Neural progenitor cell (in vitro differentiated cells): ENCODE data around the gene RPTOR.

ENCODE experiments used
- CTCF ChIP-seq: fragments of 200-600 bp; sonication (generic); IDR thresholded peaks from 2 replicates; pipeline ENCODE4 v1.5.1; 2017; ENCODE audit warnings: antibody characterized with exemption, mild to moderate bottlenecking
- EZH2 ChIP-seq: fragments of 200-600 bp; sonication (generic); IDR thresholded peaks from 2 replicates; pipeline ENCODE4 v1.6.1; 2017; ENCODE audit warnings: antibody characterized with exemption, mild to moderate bottlenecking, moderate library complexity
- EZH2phosphoT487 ChIP-seq: fragments of 200-600 bp; sonication (generic); IDR thresholded peaks from 2 replicates; pipeline ENCODE4 v1.6.1; 2017; ENCODE audit warnings: antibody characterized with exemption

- TF ChIP-seq EZH2 (no peak), CTCF (no peak), EZH2phosphoT487 (no peak)
Observed at GRCh38 chr17:80782536-80783427, 238.1 kb downstream of the RPTOR start.
